Adipocyte (in vitro differentiated cells): ENCODE data around the gene SMARCA2.

ENCODE experiments used
- DNase-seq: peaks from one replicate; pipeline ENCODE4 v3.0.0-alpha.2; 2015; ENCODE audit warnings: low read depth
- H3K27me3 ChIP-seq: replicated peaks from 2 replicates; pipeline ENCODE4 v1.7.0; 2013; ENCODE audit warnings: mild to moderate bottlenecking, low read length, moderate library complexity; ENCODE audit not compliant: control insufficient read depth, insufficient read depth
- H3K36me3 ChIP-seq: 2 replicates; pipeline ENCODE4 v1.7.0; 2013; ENCODE audit warnings: low read length, mild to moderate bottlenecking, moderate library complexity; ENCODE audit not compliant: control insufficient read depth, insufficient read depth, severe bottlenecking
- H3K4me1 ChIP-seq: 2 replicates; pipeline ENCODE4 v1.7.0; 2013; ENCODE audit warnings: mild to moderate bottlenecking, low read length, moderate library complexity; ENCODE audit not compliant: control insufficient read depth, insufficient read depth
- H3K4me3 ChIP-seq: 2 replicates; pipeline ENCODE4 v1.7.0; 2013; ENCODE audit warnings: mild to moderate bottlenecking, low read length, moderate library complexity
- H3K9ac ChIP-seq: 2 replicates; pipeline ENCODE4 v1.7.0; 2013; ENCODE audit warnings: mild to moderate bottlenecking, low read length, moderate library complexity
- H3K9me3 ChIP-seq: 2 replicates; pipeline ENCODE4 v1.7.0; 2013; ENCODE audit warnings: mild to moderate bottlenecking, low read length, moderate library complexity; ENCODE audit not compliant: control insufficient read depth

Gene SMARCA2

GRCh38 chr9:2014696-2015580 is at the start of gene SMARCA2:
SMARCA2 (plus strand) TSS chr9:2015347; CDS start chr9:2029023, 13,676 bp downstream.
- H3K9ac ChIP-seq = peak within 1 kb of the TSS; percentile 93
- peak; percentile 99 for DNase-seq
- peaks cover 26% of the 10 kb centered on the region for H3K4me1 ChIP-seq
- no peaks in the 10 kb centered on the region for H3K36me3 ChIP-seq
- peak within 1 kb of the TSS; percentile 98 for H3K4me3 ChIP-seq
- H3K27me3 ChIP-seq = no peaks in the 10 kb centered on the region
- no peaks in the 10 kb centered on the region for H3K9me3 ChIP-seq

GRCh38 chr9:1966725-1967366 is 48.3 kb upstream of the SMARCA2 start:
- Histone ChIP-seq H3K4me1 (no peaks in the 10 kb centered on the region), H3K9me3 (no peaks in the 10 kb centered on the region), H3K27me3 (no peaks in the 10 kb centered on the region), H3K36me3 (no peaks in the 10 kb centered on the region), H3K9ac (no peak overlapping the region), H3K4me3 (no peak overlapping the region)
- no peak for DNase-seq

- no peak for DNase-seq
These were observed 46.0 kb upstream of the SMARCA2 start for GRCh38 chr9:1969160-1969559.

GRCh38 chr9:1969898-1970297 is 45.2 kb upstream of the SMARCA2 start:
- Histone ChIP-seq H3K9ac (no peak overlapping the region), H3K36me3 (no peaks in the 10 kb centered on the region), H3K9me3 (no peaks in the 10 kb centered on the region), H3K4me3 (no peak overlapping the region), H3K27me3 (no peaks in the 10 kb centered on the region), H3K4me1 (no peaks in the 10 kb centered on the region)
- no peak for DNase-seq

More at GRCh38 chr9:1969160-1969559, 46.0 kb upstream of the SMARCA2 start:
- Histone ChIP-seq H3K27me3 (no peaks in the 10 kb centered on the region), H3K4me3 (no peak overlapping the region), H3K9ac (no peak overlapping the region), H3K4me1 (no peaks in the 10 kb centered on the region), H3K9me3 (no peaks in the 10 kb centered on the region), H3K36me3 (no peaks in the 10 kb centered on the region)

- H3K27me3 ChIP-seq = no peaks in the 10 kb centered on the region
- DNase-seq = no peak
These were observed 42.5 kb upstream of the SMARCA2 start for GRCh38 chr9:1972672-1973071.

GRCh38 chr9:1977026-1977425 is 38.1 kb upstream of the SMARCA2 start:
- Histone ChIP-seq H3K27me3 (no peaks in the 10 kb centered on the region), H3K9ac (no peak overlapping the region), H3K9me3 (no peaks in the 10 kb centered on the region), H3K36me3 (no peaks in the 10 kb centered on the region), H3K4me3 (no peak overlapping the region), H3K4me1 (peaks cover 35% of the 10 kb centered on the region)
- no peak for DNase-seq

More at GRCh38 chr9:1972672-1973071, 42.5 kb upstream of the SMARCA2 start:
- H3K36me3 ChIP-seq = no peaks in the 10 kb centered on the region
- H3K9me3 ChIP-seq = no peaks in the 10 kb centered on the region
- no peaks in the 10 kb centered on the region for H3K4me1 ChIP-seq
- H3K9ac ChIP-seq = no peak overlapping the region
- H3K4me3 ChIP-seq = no peak overlapping the region

GRCh38 chr9:1978941-1979340 is 36.2 kb upstream of the SMARCA2 start:
- Histone ChIP-seq H3K36me3 (no peaks in the 10 kb centered on the region), H3K27me3 (no peaks in the 10 kb centered on the region), H3K9ac (no peak overlapping the region), H3K4me3 (peak overlapping the region; percentile 34), H3K4me1 (peaks cover 35% of the 10 kb centered on the region), H3K9me3 (no peaks in the 10 kb centered on the region)
- DNase-seq = peak; percentile 72

- peak overlapping the region; percentile 34 for H3K4me3 ChIP-seq
- peak overlapping the region; percentile 23 for H3K9ac ChIP-seq
- H3K9me3 ChIP-seq = no peaks in the 10 kb centered on the region
- H3K27me3 ChIP-seq = no peaks in the 10 kb centered on the region
- H3K36me3 ChIP-seq = no peaks in the 10 kb centered on the region
- H3K4me1 ChIP-seq = peaks cover 35% of the 10 kb centered on the region
- DNase-seq = peak; percentile 60
These were observed 35.3 kb upstream of the SMARCA2 start for GRCh38 chr9:1979741-1980367.

GRCh38 chr9:1980387-1980786 is 34.8 kb upstream of the SMARCA2 start:
- H3K9ac ChIP-seq = peak overlapping the region; percentile 23
- H3K4me1 ChIP-seq = peaks cover 35% of the 10 kb centered on the region
- no peak for DNase-seq
- no peaks in the 10 kb centered on the region for H3K36me3 ChIP-seq
- no peaks in the 10 kb centered on the region for H3K9me3 ChIP-seq
- H3K4me3 ChIP-seq = peak overlapping the region; percentile 34
- H3K27me3 ChIP-seq = no peaks in the 10 kb centered on the region

- no peak for DNase-seq
- Histone ChIP-seq H3K27me3 (no peaks in the 10 kb centered on the region), H3K9ac (no peak overlapping the region), H3K4me3 (no peak overlapping the region), H3K4me1 (peaks cover 35% of the 10 kb centered on the region), H3K36me3 (no peaks in the 10 kb centered on the region), H3K9me3 (peaks cover 3% of the 10 kb centered on the region)
These were observed 33.1 kb upstream of the SMARCA2 start for GRCh38 chr9:1982074-1982473.

GRCh38 chr9:1986341-1986740 is 28.8 kb upstream of the SMARCA2 start:
- Histone ChIP-seq H3K4me3 (no peak overlapping the region), H3K36me3 (no peaks in the 10 kb centered on the region), H3K27me3 (peaks cover 5% of the 10 kb centered on the region), H3K4me1 (peaks cover 4% of the 10 kb centered on the region), H3K9ac (no peak overlapping the region), H3K9me3 (peaks cover 3% of the 10 kb centered on the region)
- DNase-seq = no peak
